K562 (cell line): ENCODE measurements around the gene PPAT. TPM values are rescaled to one million over a fixed set of nuclear protein-coding genes. Genes with fewer than 3 reads are reported as not detected.

ENCODE experiments used
- CBFA2T3 ChIP-seq: fragments of 450-650 bp; IDR thresholded peaks from 2 replicates; pipeline ENCODE4 v1.6.1; 2017
- CBX2 ChIP-seq: fragments of 200-600 bp; sonication (generic); IDR thresholded peaks from one replicate; pipeline ENCODE4 v1.6.1; 2012; ENCODE audit warnings: mild to moderate bottlenecking, low read length, inconsistent platforms; ENCODE audit not compliant: insufficient read depth, poor library complexity, severe bottlenecking
- CC2D1A ChIP-seq: fragments of 450-650 bp; IDR thresholded peaks from 2 replicates; pipeline ENCODE4 v1.6.1; 2017; ENCODE audit warnings: mild to moderate bottlenecking
- HMG20A ChIP-seq: fragments of 450-650 bp; formaldehyde crosslinking; conservative IDR thresholded peaks from 2 replicates; pipeline ENCODE4 v1.4.0; 2020; ENCODE audit warnings: mild to moderate bottlenecking, mixed read lengths
- HNRNPL ChIP-seq: fragments of 200-400 bp; formaldehyde crosslinking; IDR thresholded peaks from 2 replicates; pipeline ENCODE4 v1.6.1; 2017; ENCODE audit warnings: low read depth, mild to moderate bottlenecking, low read length
- KLF16 ChIP-seq: IDR thresholded peaks from 2 replicates; pipeline ENCODE4 v1.6.1; 2016; ENCODE audit warnings: antibody characterized with exemption
- NFATC3 ChIP-seq: fragments of 450-650 bp; IDR thresholded peaks from 2 replicates; pipeline ENCODE4 v1.6.1; 2017; ENCODE audit warnings: mild to moderate bottlenecking
- SAFB2 ChIP-seq: fragments of 200-400 bp; formaldehyde crosslinking; IDR thresholded peaks from 2 replicates; pipeline ENCODE4 v1.6.1; 2018; ENCODE audit warnings: borderline replicate concordance, low read length, low read depth, moderate library complexity; ENCODE audit not compliant: severe bottlenecking
- SMARCA5 ChIP-seq: fragments of 450-650 bp; IDR thresholded peaks from 2 replicates; pipeline ENCODE4 v1.6.1; 2016
- SP2 ChIP-seq: IDR thresholded peaks from 2 replicates; pipeline ENCODE4 v1.6.1; 2011; ENCODE audit warnings: mild to moderate bottlenecking, low read depth, low read length, moderate library complexity; ENCODE audit not compliant: poor library complexity, severe bottlenecking; ENCODE audit errors: extremely low read depth
- TAF1 ChIP-seq: IDR thresholded peaks from 2 replicates; pipeline ENCODE4 v1.6.1; 2011; ENCODE audit warnings: mild to moderate bottlenecking, low read length, moderate library complexity; ENCODE audit not compliant: insufficient read depth, control insufficient read depth, severe bottlenecking; ENCODE audit errors: extremely low read depth
- TAF15 ChIP-seq: fragments of 200-400 bp; formaldehyde crosslinking; IDR thresholded peaks from 2 replicates; pipeline ENCODE4 v1.6.1; 2017; ENCODE audit warnings: mild to moderate bottlenecking, low read depth, low read length, moderate library complexity
- TBL1XR1 ChIP-seq, 2 experiments: IDR thresholded peaks; 2 replicates each; pipeline ENCODE4 v1.6.1; 2012; ENCODE audit warnings: improper control_type of control experiment in 2 of 2, low read length in 2 of 2, mild to moderate bottlenecking in 1 of 2
- YY1 ChIP-seq, 3 experiments: IDR thresholded peaks; 2 replicates each; pipeline ENCODE4 v1.6.1; 2011; ENCODE audit warnings: low read length in 2 of 3, mild to moderate bottlenecking in 2 of 3, moderate library complexity in 2 of 3, borderline replicate concordance in 1 of 3, control low read depth in 1 of 3, low read depth in 1 of 3; ENCODE audit not compliant: insufficient read depth in 3 of 3, insufficient replicate concordance in 2 of 3, control insufficient read depth in 1 of 3, insufficient read length in 1 of 3; ENCODE audit errors: extremely low read depth in 1 of 3
- ZSCAN29 ChIP-seq: fragments of 450-650 bp; IDR thresholded peaks from 2 replicates; pipeline ENCODE4 v1.6.1; 2017
- polyA plus RNA-seq, 8 experiments: library from polyadenylated mRNA; depleted of rRNA in 4 of 8; stranded (reverse) in 5 of 8; unstranded in 3 of 8; fragments of >200 nt; fragmentation: Nextera tagmentation in 2 of 8; fragmentation: Illumina TruSeq in 1 of 8; extraction: Ambion mirVana in 2 of 8; extraction: Trizol in 1 of 8; gene quantifications; 2 replicates each; pipeline versions ENCODE4 v1.2.1 to v1.2.3, GENCODE V29; 2011 to 2014; ENCODE audit warnings: inconsistent platforms in 1 of 8, missing spikeins in 1 of 8
- total RNA-seq, 7 experiments: library from RNA; depleted of rRNA in 6 of 7; stranded (reverse); fragments of >200 nt in 6 of 7; fragmentation: Illumina TruSeq in 2 of 7; extraction: Trizol in 2 of 7; gene quantifications; 2 replicates each; pipeline versions ENCODE4 v1.2.1 to v1.2.3, GENCODE V29; 2011 to 2021; ENCODE audit warnings: low replicate concordance in 1 of 7
- TF ChIP-seq, protein P1 (sequence below): fragments of 450-650 bp; IDR thresholded peaks from 2 replicates; pipeline ENCODE4 v1.6.1; 2016; ENCODE audit warnings: missing biosample characterization, missing genetic modification characterization
- TF ChIP-seq, protein P2 (sequence below): fragments of 450-650 bp; formaldehyde crosslinking; IDR thresholded peaks from 2 replicates; pipeline ENCODE4 v1.4.0; 2022; ENCODE audit warnings: mild to moderate bottlenecking, moderate library complexity
- TF ChIP-seq, protein P3 (sequence below): fragments of 450-650 bp; IDR thresholded peaks from 2 replicates; pipeline ENCODE4 v1.6.1; 2016
- TF ChIP-seq, protein P4 (sequence below): IDR thresholded peaks from 2 replicates; pipeline ENCODE4 v1.6.1; 2016; ENCODE audit warnings: missing genetic modification characterization, missing compliant biosample characterization
- TF ChIP-seq, protein P5 (sequence below), 2 experiments: IDR thresholded peaks; 2 replicates each; pipeline ENCODE4 v1.6.1; 2012; ENCODE audit warnings: improper control_type of control experiment in 2 of 2, low read depth in 2 of 2, low read length in 2 of 2, borderline replicate concordance in 1 of 2

PPAT gene
- total and polyA plus RNA-seq, 9 of the 15 experiments (the other 6 are each of a cell fraction or from before 2014, with no cell fraction given) = 36.2 to 75.8 (median 55.5) TPM

DNA sequence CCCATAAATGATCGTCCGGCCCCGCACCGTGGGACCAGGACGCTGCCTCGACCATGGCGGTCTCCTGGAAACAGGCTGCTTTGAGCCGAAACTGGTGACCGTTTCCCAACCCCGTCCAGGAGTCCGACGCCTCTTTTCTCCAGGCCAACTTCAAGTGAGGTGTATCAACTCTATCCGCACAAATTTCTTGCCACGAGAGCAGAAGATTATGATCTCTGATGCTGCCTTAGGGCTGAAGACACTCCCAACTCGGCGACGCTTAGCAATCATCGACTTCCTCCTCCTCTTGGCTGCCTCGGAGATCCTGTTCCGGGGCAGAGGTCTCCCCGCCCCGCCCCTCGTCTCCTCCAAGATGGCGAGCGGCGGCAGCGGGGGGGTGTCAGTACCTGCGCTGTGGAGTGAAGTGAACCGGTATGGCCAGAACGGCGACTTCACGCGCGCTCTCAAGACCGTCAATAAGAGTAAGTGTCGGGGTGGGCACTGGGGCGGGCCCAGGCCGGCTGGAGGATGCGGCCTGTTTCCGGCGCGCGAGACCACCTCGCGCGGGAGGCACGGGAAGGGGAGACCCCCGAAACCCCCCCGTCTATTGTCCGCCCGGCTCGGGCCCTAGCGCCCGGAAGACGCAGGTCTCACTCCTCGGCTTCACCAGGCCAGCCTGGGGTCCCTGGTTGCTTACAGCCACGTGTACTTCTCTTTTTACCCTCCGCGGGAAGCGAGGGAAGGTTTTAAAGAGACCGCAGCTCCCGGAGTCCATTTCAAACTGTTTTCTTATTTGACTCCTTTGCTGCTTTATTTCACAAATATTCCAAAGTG is 32.1 kb upstream of the PPAT start, which contains the start of gene SRP72 (continued):
- TF ChIP-seq, protein P1, sequence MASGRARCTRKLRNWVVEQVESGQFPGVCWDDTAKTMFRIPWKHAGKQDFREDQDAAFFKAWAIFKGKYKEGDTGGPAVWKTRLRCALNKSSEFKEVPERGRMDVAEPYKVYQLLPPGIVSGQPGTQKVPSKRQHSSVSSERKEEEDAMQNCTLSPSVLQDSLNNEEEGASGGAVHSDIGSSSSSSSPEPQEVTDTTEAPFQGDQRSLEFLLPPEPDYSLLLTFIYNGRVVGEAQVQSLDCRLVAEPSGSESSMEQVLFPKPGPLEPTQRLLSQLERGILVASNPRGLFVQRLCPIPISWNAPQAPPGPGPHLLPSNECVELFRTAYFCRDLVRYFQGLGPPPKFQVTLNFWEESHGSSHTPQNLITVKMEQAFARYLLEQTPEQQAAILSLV = no peak
- TF ChIP-seq YY1 (IDR thresholded peaks at IDR 0.05; ENCODE audit: borderline replicate concordance in 1 of 3, control insufficient read depth in 1 of 3, extremely low read depth in 1 of 3, insufficient read depth in 3 of 3, insufficient read length in 1 of 3, insufficient replicate concordance in 2 of 3, low read depth in 1 of 3, low read length in 2 of 3) = peak; percentile 84 to 96 (median 94)
- TF ChIP-seq TAF15 = no peak
- TF ChIP-seq HNRNPL = no peak
- no peak for TF ChIP-seq SMARCA5
- no peak for TF ChIP-seq NFATC3
- TF ChIP-seq CC2D1A = peak; percentile 18; the same call in 1 of the 2 replicates
- TF ChIP-seq SP2 = no peak
- TF ChIP-seq TBL1XR1 (IDR thresholded peaks at IDR 0.05; ENCODE audit: low read length in 2 of 2) = no peak
- TF ChIP-seq, protein P2, sequence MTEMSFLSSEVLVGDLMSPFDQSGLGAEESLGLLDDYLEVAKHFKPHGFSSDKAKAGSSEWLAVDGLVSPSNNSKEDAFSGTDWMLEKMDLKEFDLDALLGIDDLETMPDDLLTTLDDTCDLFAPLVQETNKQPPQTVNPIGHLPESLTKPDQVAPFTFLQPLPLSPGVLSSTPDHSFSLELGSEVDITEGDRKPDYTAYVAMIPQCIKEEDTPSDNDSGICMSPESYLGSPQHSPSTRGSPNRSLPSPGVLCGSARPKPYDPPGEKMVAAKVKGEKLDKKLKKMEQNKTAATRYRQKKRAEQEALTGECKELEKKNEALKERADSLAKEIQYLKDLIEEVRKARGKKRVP (CRISPR knock-in tag) = no peak
- TF ChIP-seq, protein P3, sequence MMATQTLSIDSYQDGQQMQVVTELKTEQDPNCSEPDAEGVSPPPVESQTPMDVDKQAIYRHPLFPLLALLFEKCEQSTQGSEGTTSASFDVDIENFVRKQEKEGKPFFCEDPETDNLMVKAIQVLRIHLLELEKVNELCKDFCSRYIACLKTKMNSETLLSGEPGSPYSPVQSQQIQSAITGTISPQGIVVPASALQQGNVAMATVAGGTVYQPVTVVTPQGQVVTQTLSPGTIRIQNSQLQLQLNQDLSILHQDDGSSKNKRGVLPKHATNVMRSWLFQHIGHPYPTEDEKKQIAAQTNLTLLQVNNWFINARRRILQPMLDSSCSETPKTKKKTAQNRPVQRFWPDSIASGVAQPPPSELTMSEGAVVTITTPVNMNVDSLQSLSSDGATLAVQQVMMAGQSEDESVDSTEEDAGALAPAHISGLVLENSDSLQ = peak; percentile 59
- TF ChIP-seq HMG20A = no peak
- TF ChIP-seq, protein P4, sequence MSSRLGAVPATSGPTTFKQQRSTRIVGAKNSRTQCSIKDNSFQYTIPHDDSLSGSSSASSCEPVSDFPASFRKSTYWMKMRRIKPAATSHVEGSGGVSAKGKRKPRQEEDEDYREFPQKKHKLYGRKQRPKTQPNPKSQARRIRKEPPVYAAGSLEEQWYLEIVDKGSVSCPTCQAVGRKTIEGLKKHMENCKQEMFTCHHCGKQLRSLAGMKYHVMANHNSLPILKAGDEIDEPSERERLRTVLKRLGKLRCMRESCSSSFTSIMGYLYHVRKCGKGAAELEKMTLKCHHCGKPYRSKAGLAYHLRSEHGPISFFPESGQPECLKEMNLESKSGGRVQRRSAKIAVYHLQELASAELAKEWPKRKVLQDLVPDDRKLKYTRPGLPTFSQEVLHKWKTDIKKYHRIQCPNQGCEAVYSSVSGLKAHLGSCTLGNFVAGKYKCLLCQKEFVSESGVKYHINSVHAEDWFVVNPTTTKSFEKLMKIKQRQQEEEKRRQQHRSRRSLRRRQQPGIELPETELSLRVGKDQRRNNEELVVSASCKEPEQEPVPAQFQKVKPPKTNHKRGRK (tag) = no peak
- TF ChIP-seq CBX2 = no peak
- no peak for TF ChIP-seq SAFB2
- TF ChIP-seq, protein P5, sequence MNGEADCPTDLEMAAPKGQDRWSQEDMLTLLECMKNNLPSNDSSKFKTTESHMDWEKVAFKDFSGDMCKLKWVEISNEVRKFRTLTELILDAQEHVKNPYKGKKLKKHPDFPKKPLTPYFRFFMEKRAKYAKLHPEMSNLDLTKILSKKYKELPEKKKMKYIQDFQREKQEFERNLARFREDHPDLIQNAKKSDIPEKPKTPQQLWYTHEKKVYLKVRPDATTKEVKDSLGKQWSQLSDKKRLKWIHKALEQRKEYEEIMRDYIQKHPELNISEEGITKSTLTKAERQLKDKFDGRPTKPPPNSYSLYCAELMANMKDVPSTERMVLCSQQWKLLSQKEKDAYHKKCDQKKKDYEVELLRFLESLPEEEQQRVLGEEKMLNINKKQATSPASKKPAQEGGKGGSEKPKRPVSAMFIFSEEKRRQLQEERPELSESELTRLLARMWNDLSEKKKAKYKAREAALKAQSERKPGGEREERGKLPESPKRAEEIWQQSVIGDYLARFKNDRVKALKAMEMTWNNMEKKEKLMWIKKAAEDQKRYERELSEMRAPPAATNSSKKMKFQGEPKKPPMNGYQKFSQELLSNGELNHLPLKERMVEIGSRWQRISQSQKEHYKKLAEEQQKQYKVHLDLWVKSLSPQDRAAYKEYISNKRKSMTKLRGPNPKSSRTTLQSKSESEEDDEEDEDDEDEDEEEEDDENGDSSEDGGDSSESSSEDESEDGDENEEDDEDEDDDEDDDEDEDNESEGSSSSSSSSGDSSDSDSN (IDR thresholded peaks at IDR 0.05; ENCODE audit: borderline replicate concordance in 1 of 2, low read depth in 2 of 2, low read length in 2 of 2) = peak in 1 of 2 experiments; percentile 46; a peak in 1 of 4 replicates
- no peak for TF ChIP-seq CBFA2T3
- no peak for TF ChIP-seq KLF16
- peak; percentile 98 for TF ChIP-seq TAF1
- TF ChIP-seq ZSCAN29 = no peak
